Ovary (tissue), 9 donors: Measurements from ENCODE around the gene ATXN1. TPM values are rescaled to one million over a fixed set of nuclear protein-coding genes. Genes with fewer than 3 reads are reported as not detected.

Experiments
- DNase-seq, 5 donors: peaks; one replicate each; pipeline ENCODE4 v3.0.0-alpha.2; 2019 to 2020
- H3K27ac ChIP-seq, 2 donors: fragments of 200-600 bp; one replicate each; pipeline versions ENCODE4 v1.5.1 to v1.8.0; 2019 to 2022
- H3K27me3 ChIP-seq: fragments of 200-600 bp; one replicate; pipeline ENCODE4 v1.8.0; 2022
- H3K36me3 ChIP-seq: fragments of 200-600 bp; sonication (generic); one replicate; pipeline ENCODE4 v1.5.1; 2019
- H3K4me1 ChIP-seq: one replicate; pipeline ENCODE4 v1.8.1; 2013; ENCODE audit warnings: mild to moderate bottlenecking, moderate library complexity; ENCODE audit not compliant: insufficient read depth
- H3K4me3 ChIP-seq: fragments of 200-600 bp; sonication (generic); one replicate; pipeline ENCODE4 v1.5.1; 2017
- H3K9me3 ChIP-seq, 2 donors: fragments of 200-600 bp in 1 of 2; sonication (generic) in 1 of 2; one replicate each; pipeline versions ENCODE4 v1.5.1 to v1.8.1; 2013 to 2019; ENCODE audit warnings: mild to moderate bottlenecking in 1 of 2, moderate library complexity in 1 of 2
- CTCF ChIP-seq, 3 donors: fragments of 450-650 bp in 2 of 3; fragments of 200-600 bp in 1 of 3; IDR thresholded peaks; one replicate each; pipeline versions ENCODE4 v1.5.1 to v1.8.0; 2016 to 2022; ENCODE audit warnings: antibody characterized with exemption in 3 of 3, mild to moderate bottlenecking in 1 of 3
- EP300 ChIP-seq: sonication (generic); formaldehyde crosslinking; IDR thresholded peaks from one replicate; pipeline ENCODE4 v1.6.1; 2017; ENCODE audit warnings: antibody characterized with exemption
- POLR2A ChIP-seq: fragments of 450-650 bp; IDR thresholded peaks from one replicate; pipeline ENCODE4 v1.6.1; 2017; ENCODE audit warnings: antibody characterized with exemption, mild to moderate bottlenecking, moderate library complexity
- WGBS, 3 donors: extraction: QIAGEN DNeasy Blood & Tissue Kit in 1 of 3; methylation state at CpG; one replicate each; pipeline versions ENCODE4 v1.1.5 to v1.1.7; 2013 to 2017; 5-methylcytosine and 5-hydroxymethylcytosine counted together
- intact Hi-C, 4 donors: fragments of 100-400 bp; cut with DNase I; formaldehyde crosslinking; loops; one replicate each; pipeline versions ENCODE4 v1.11.0 to v1.15.1; 2022 to 2023
- polyA plus RNA-seq, 2 donors: library from polyadenylated mRNA; stranded (reverse); fragments of 200-250 nt in 1 of 2; fragments of 350-450 nt in 1 of 2; fragmentation: Illumina TruSeq in 1 of 2; extraction: RNeasy Lipid Tissue Mini Kit (QIAGEN cat#74804) in 1 of 2; gene quantifications; one replicate each; pipeline ENCODE4 v1.2.3, GENCODE V29; 2013 to 2014
- total RNA-seq, 7 donors: library from RNA; depleted of rRNA in 2 of 7; stranded (reverse); fragments of >200 nt in 2 of 7; fragmentation: NEBNext Ultra II Directional in 3 of 7; extraction: Animal tissue kit (Norgen Biotek cat#: 25700) in 3 of 7; gene quantifications; one replicate each; pipeline versions ENCODE4 v1.1.0 to v1.2.4, GENCODE V29; 2016 to 2023
- donor health status: DM: no; HTN: no; CAD: no; lungs with moderate emphysema.
- donor health status: DM: no; HTN: no; CAD: no.
- donor health status: Bipolar disorder and iron deficiency.
- donor health status: DM: yes; HTN: yes; CAD: no.
- donor health status: DM: no; HTN: no; CAD: no.
- donor health status: DM: yes; HTN: yes; CAD: no.

ATXN1 gene
- total and polyA plus RNA-seq, 9 donors = 7.3 to 38.2 (median 30.4) TPM

- Histone ChIP-seq H3K27ac (no peak overlapping the region), H3K36me3 (no peaks in the 10 kb centered on the region), H3K4me3 (no peak overlapping the region), H3K9me3 (no peaks in the 10 kb centered on the region), H3K4me1 (no peaks in the 10 kb centered on the region), H3K27me3 (no peaks in the 10 kb centered on the region)
- DNase-seq = no peak
- intact Hi-C loops = loop anchor here in 2 of 4 donors (5.0 to 10.0 kb wide), 2 partner anchors 104 to 433 kb away; partner anchors contain the start of gene ATXN1 (in 1 of the 2)
- WGBS, 3 donors = 73 to 82% (median 74%) methylated on average over 6 of the region's 6 CpGs
- TF ChIP-seq POLR2A (no peak), EP300 (no peak), CTCF (IDR thresholded peaks at IDR 0.05) (no peak)
Measured at GRCh38 chr6:16329233-16329632, 432.0 kb downstream of the ATXN1 start.

GRCh38 chr6:16327777-16328325 lies 433.4 kb downstream of the ATXN1 start:
- H3K27me3 ChIP-seq = no peaks in the 10 kb centered on the region
- no peaks in the 10 kb centered on the region for H3K9me3 ChIP-seq
- no peaks in the 10 kb centered on the region for H3K4me1 ChIP-seq
- DNase-seq = peak in 1 of 5 donors; percentile 12
- intact Hi-C loops = loop anchor here in 2 of 4 donors (5.0 to 10.0 kb wide), 2 partner anchors 103 to 434 kb away; partner anchors contain the start of gene ATXN1 (in 1 of the 2)
- no peaks in the 10 kb centered on the region for H3K36me3 ChIP-seq
- H3K4me3 ChIP-seq = no peak overlapping the region
- WGBS, 3 donors = 96 to 97% (median 97%) methylated on average over 34 of the region's 34 CpGs
- TF ChIP-seq CTCF (IDR thresholded peaks at IDR 0.05) (no peak), POLR2A (no peak), EP300 (no peak)
- H3K27ac ChIP-seq = no peak overlapping the region

GRCh38 chr6:16326971-16327776 lies 434.1 kb downstream of the ATXN1 start:
- no peaks in the 10 kb centered on the region for H3K27me3 ChIP-seq
- intact Hi-C loops = loop anchor here in 2 of 4 donors (5.0 to 10.0 kb wide), 2 partner anchors 102 to 435 kb away; partner anchors contain the start of gene ATXN1 (in 1 of the 2)
- H3K9me3 ChIP-seq = no peaks in the 10 kb centered on the region
- 95 to 96% (median 96%) methylated on average over 43 of the region's 43 CpGs for WGBS, 3 donors
- H3K4me3 ChIP-seq = no peak overlapping the region
- no peaks in the 10 kb centered on the region for H3K4me1 ChIP-seq
- no peak overlapping the region for H3K27ac ChIP-seq
- DNase-seq = peak in 1 of 5 donors; percentile 20
- H3K36me3 ChIP-seq = no peaks in the 10 kb centered on the region
- TF ChIP-seq CTCF (IDR thresholded peaks at IDR 0.05) (no peak), POLR2A (no peak), EP300 (no peak)

GRCh38 chr6:16326531-16326930 lies 434.7 kb downstream of the ATXN1 start:
- H3K27me3 ChIP-seq = no peaks in the 10 kb centered on the region
- H3K4me3 ChIP-seq = no peak overlapping the region
- TF ChIP-seq EP300 = no peak
- no peak overlapping the region for H3K27ac ChIP-seq
- H3K9me3 ChIP-seq = no peaks in the 10 kb centered on the region
- intact Hi-C loops = loop anchor here in 2 of 4 donors (5.0 to 10.0 kb wide), 2 partner anchors 102 to 436 kb away; partner anchors contain the start of gene ATXN1 (in 1 of the 2)
- WGBS, 3 donors = 96 to 98% (median 97%) methylated on average over 22 of the region's 22 CpGs
- no peaks in the 10 kb centered on the region for H3K4me1 ChIP-seq
- DNase-seq = peak in 1 of 5 donors; percentile 15
- no peaks in the 10 kb centered on the region for H3K36me3 ChIP-seq
